Sigmoid colon (tissue), 7 donors: ENCODE data around the gene FJX1. TPM values are rescaled to one million over a fixed set of nuclear protein-coding genes. Genes with fewer than 3 reads are reported as not detected.
"Not testable (repeated sequence)": the region's sequence is repeated elsewhere in the genome, so short reads cannot be mapped to it uniquely, and the experiment has no call there.

Experiments used
- DNase-seq: peaks from one replicate; pipeline ENCODE4 v3.0.0-alpha.2; 2019
- H3K27ac ChIP-seq, 4 donors: fragments of 200-600 bp; sonication (generic); one replicate each; pipeline ENCODE4 v1.5.1; 2016 to 2019; ENCODE audit warnings: mild to moderate bottlenecking in 1 of 4
- H3K27me3 ChIP-seq, 3 donors: fragments of 200-600 bp; sonication (generic); one replicate each; pipeline ENCODE4 v1.5.1; 2019; ENCODE audit warnings: mild to moderate bottlenecking in 1 of 3
- H3K36me3 ChIP-seq, 4 donors: fragments of 200-600 bp; sonication (generic); one replicate each; pipeline ENCODE4 v1.5.1; 2016 to 2019
- H3K4me1 ChIP-seq, 4 donors: fragments of 200-600 bp; sonication (generic); one replicate each; pipeline ENCODE4 v1.5.1; 2017 to 2019
- H3K4me3 ChIP-seq, 4 donors: fragments of 200-600 bp; sonication (generic); one replicate each; pipeline ENCODE4 v1.5.1; 2017 to 2019; ENCODE audit warnings: mild to moderate bottlenecking in 2 of 4, moderate library complexity in 1 of 4
- H3K9me3 ChIP-seq, 4 donors: fragments of 200-600 bp in 3 of 4; sonication (generic) in 3 of 4; one replicate each; pipeline versions ENCODE4 v1.5.1 to v1.6.1; 2013 to 2019
- CTCF ChIP-seq, 4 experiments: fragments of 450-650 bp in 3 of 4; fragments of 200-600 bp in 1 of 4; IDR thresholded peaks; one replicate each; pipeline ENCODE4 v1.5.1; 2016 to 2019; ENCODE audit warnings: antibody characterized with exemption in 4 of 4, mild to moderate bottlenecking in 3 of 4, moderate library complexity in 2 of 4
- EP300 ChIP-seq, 4 donors: sonication (generic); formaldehyde crosslinking; IDR thresholded peaks; one replicate each; pipeline ENCODE4 v1.6.1; 2017; ENCODE audit warnings: antibody characterized with exemption in 4 of 4
- POLR2A ChIP-seq, 2 donors: fragments of 450-650 bp; IDR thresholded peaks; one replicate each; pipeline ENCODE4 v1.6.1; 2016; ENCODE audit warnings: antibody characterized with exemption in 2 of 2, mild to moderate bottlenecking in 2 of 2, moderate library complexity in 2 of 2
- POLR2AphosphoS5 ChIP-seq, 4 donors: sonication (generic); formaldehyde crosslinking; IDR thresholded peaks; one replicate each; pipeline ENCODE4 v1.6.1; 2017; ENCODE audit warnings: antibody characterized with exemption in 4 of 4
- WGBS, 2 donors: extraction: QIAGEN DNeasy Blood & Tissue Kit; methylation state at CpG; one replicate each; pipeline ENCODE4 v1.1.7; 2013; 5-methylcytosine and 5-hydroxymethylcytosine counted together
- intact Hi-C: fragments of 100-400 bp; cut with DNase I; formaldehyde crosslinking; loops from one replicate; pipeline ENCODE4 v1.15.1; 2023
- polyA plus RNA-seq, 3 donors: library from polyadenylated mRNA; stranded (reverse); fragments of 200-250 nt; gene quantifications; one replicate each; pipeline ENCODE4 v1.2.3, GENCODE V29; 2013
- total RNA-seq, 4 donors: library from RNA; depleted of rRNA; stranded (reverse); fragments of >200 nt; gene quantifications; one replicate each; pipeline ENCODE4 v1.1.0, GENCODE V29; 2016
- donor health status: healthy with polysubstance abuse.
- donor health status: Bipolar disorder and iron deficiency.
- donor health status: healthy.

Gene FJX1
- total and polyA plus RNA-seq, 7 donors: 0.46 to 9.4 (median 2.3) TPM; not detected in 1

GRCh38 chr11:35662649-35663407 is 44.6 kb downstream of the FJX1 start, which contains the start of gene TRIM44:
Gene TRIM44, plus strand, starts transcription at chr11:35662775. Its CDS starts 337 bp downstream, at chr11:35663112.
- peak within 1 kb of the TSS; percentile 50 to 81 (median 72) for H3K4me3 ChIP-seq
- TF ChIP-seq POLR2AphosphoS5 (IDR thresholded peaks at IDR 0.05) (peak; percentile 51 to 76 (median 58)), POLR2A (IDR thresholded peaks at IDR 0.05) (no peak), EP300 (IDR thresholded peaks at IDR 0.05) (no peak), CTCF (IDR thresholded peaks at IDR 0.05) (no peak)
- intact Hi-C loops: loop anchor here (1.0 to 10.0 kb wide), 3 partner anchors 44 to 624 kb away; partner anchors contain the start of genes COMMD9 and LDLRAD3
- no peaks in the 10 kb centered on the region for H3K36me3 ChIP-seq
- peak; percentile 91 for DNase-seq
- peaks cover 0 to 12% (median 0%) of the 10 kb centered on the region in 4 donors for H3K9me3 ChIP-seq
- H3K27me3 ChIP-seq: no peaks in the 10 kb centered on the region
- H3K27ac ChIP-seq: peak within 1 kb of the TSS; percentile 84 to 98 (median 91)
- H3K4me1 ChIP-seq: peaks cover 0 to 27% (median 20%) of the 10 kb centered on the region in 4 donors
- WGBS, 2 donors: 3 to 5% methylated on average over 82 of the region's 82 CpGs

- no peak for DNase-seq
- peak overlapping the region; percentile 84 to 98 (median 91) for H3K27ac ChIP-seq
- H3K4me3 ChIP-seq: peak overlapping the region; percentile 50 to 81 (median 72)
- WGBS, 2 donors: 88 to 93% methylated on average over 10 of the region's 10 CpGs
- H3K4me1 ChIP-seq: peaks cover 0 to 27% (median 20%) of the 10 kb centered on the region in 4 donors
- H3K9me3 ChIP-seq: peaks cover 0 to 12% (median 0%) of the 10 kb centered on the region in 4 donors
- no peaks in the 10 kb centered on the region for H3K27me3 ChIP-seq
- intact Hi-C loops: loop anchor here (5.0 to 10.0 kb wide), 2 partner anchors 281 to 624 kb away; partner anchors contain the start of genes COMMD9 and LDLRAD3
- no peaks in the 10 kb centered on the region for H3K36me3 ChIP-seq
- TF ChIP-seq CTCF (IDR thresholded peaks at IDR 0.05) (no peak), EP300 (IDR thresholded peaks at IDR 0.05) (no peak), POLR2AphosphoS5 (IDR thresholded peaks at IDR 0.05) (no peak), POLR2A (IDR thresholded peaks at IDR 0.05) (no peak)
These were observed 45.1 kb downstream of the FJX1 start for GRCh38 chr11:35663408-35663702.

- Histone ChIP-seq H3K4me1 (peaks cover 0 to 30% (median 23%) of the 10 kb centered on the region in 4 donors), H3K9me3 (peaks cover 0 to 12% (median 0%) of the 10 kb centered on the region in 4 donors), H3K27me3 (no peaks in the 10 kb centered on the region), H3K27ac (no peak overlapping the region), H3K4me3 (no peak overlapping the region), H3K36me3 (no peaks in the 10 kb centered on the region)
- intact Hi-C loops: loop anchor here (5.0 to 10.0 kb wide), 2 partner anchors 280 to 622 kb away; partner anchors contain the start of genes COMMD9 and LDLRAD3
- 96 to 98% methylated on average over 5 of the region's 5 CpGs for whole genome bisulfite sequencing, 2 donors
- no peak for DNase-seq
- TF ChIP-seq POLR2AphosphoS5 (IDR thresholded peaks at IDR 0.05) (no peak), EP300 (IDR thresholded peaks at IDR 0.05) (no peak), POLR2A (IDR thresholded peaks at IDR 0.05) (no peak), CTCF (IDR thresholded peaks at IDR 0.05) (no peak)
These were observed 46.7 kb downstream of the FJX1 start for GRCh38 chr11:35664977-35665441.

- intact Hi-C loops: loop anchor here (10.0 kb wide), 1 partner anchor 278 kb away; the partner anchor contains the start of gene LDLRAD3
- Histone ChIP-seq H3K4me1 (peaks cover 0 to 44% (median 31%) of the 10 kb centered on the region in 4 donors), H3K36me3 (no peaks in the 10 kb centered on the region), H3K9me3 (peaks cover 0 to 12% (median 0%) of the 10 kb centered on the region in 4 donors), H3K27ac (no peak overlapping the region), H3K4me3 (no peak overlapping the region), H3K27me3 (no peaks in the 10 kb centered on the region)
- TF ChIP-seq POLR2AphosphoS5 (IDR thresholded peaks at IDR 0.05) (no peak), CTCF (IDR thresholded peaks at IDR 0.05) (no peak), EP300 (IDR thresholded peaks at IDR 0.05) (no peak), POLR2A (IDR thresholded peaks at IDR 0.05) (no peak)
- DNase-seq: no peak
- WGBS, 2 donors: 100% methylated on average over 1 of the region's 1 CpG
These were observed 49.0 kb downstream of the FJX1 start for GRCh38 chr11:35667257-35667656.

GRCh38 chr11:35668350-35668749 is 50.1 kb downstream of the FJX1 start:
- peaks cover 0 to 51% (median 32%) of the 10 kb centered on the region in 4 donors for H3K4me1 ChIP-seq
- 96 to 98% methylated on average over 3 of the region's 3 CpGs for WGBS, 2 donors
- H3K4me3 ChIP-seq, DNase-seq, H3K27me3 ChIP-seq, H3K27ac ChIP-seq, H3K36me3 ChIP-seq: not testable (repeated sequence)
- intact Hi-C loops: loop anchor here (10.0 kb wide), 1 partner anchor 276 kb away; the partner anchor contains the start of gene LDLRAD3
- H3K9me3 ChIP-seq: peaks cover 0 to 12% (median 0%) of the 10 kb centered on the region in 4 donors
